IPS-20b (cell line): ENCODE data around the gene TFAM.
"Not testable (repeated sequence)": the region's sequence is repeated elsewhere in the genome, so short reads cannot be mapped to it uniquely, and the experiment has no call there.

Source experiments
- H3K27ac ChIP-seq: one replicate; pipeline ENCODE4 v1.5.1; 2013; ENCODE audit warnings: low read length
- H3K27me3 ChIP-seq: 2 replicates; pipeline ENCODE4 v1.6.1; 2013; ENCODE audit warnings: mild to moderate bottlenecking, low read length, inconsistent platforms; ENCODE audit not compliant: insufficient read depth
- H3K36me3 ChIP-seq: 2 replicates; pipeline ENCODE4 v1.6.1; 2013; ENCODE audit warnings: low read depth, mild to moderate bottlenecking, inconsistent platforms, low read length, moderate library complexity; ENCODE audit not compliant: insufficient read depth
- H3K4me1 ChIP-seq: 2 replicates; pipeline ENCODE4 v1.6.1; 2013; ENCODE audit warnings: mild to moderate bottlenecking, control low read depth, inconsistent platforms, low read length, moderate library complexity; ENCODE audit not compliant: insufficient read depth
- H3K4me3 ChIP-seq: 2 replicates; pipeline ENCODE4 v1.5.1; 2013; ENCODE audit warnings: mild to moderate bottlenecking, low read length, inconsistent platforms
- H3K9ac ChIP-seq: 2 replicates; pipeline ENCODE4 v1.6.1; 2013; ENCODE audit warnings: low read depth, mild to moderate bottlenecking, inconsistent platforms, low read length, moderate library complexity
- H3K9me3 ChIP-seq: 2 replicates; pipeline ENCODE4 v1.6.1; 2013; ENCODE audit warnings: mild to moderate bottlenecking, low read depth, low read length, inconsistent platforms; ENCODE audit not compliant: insufficient read depth

TFAM gene

DNA sequence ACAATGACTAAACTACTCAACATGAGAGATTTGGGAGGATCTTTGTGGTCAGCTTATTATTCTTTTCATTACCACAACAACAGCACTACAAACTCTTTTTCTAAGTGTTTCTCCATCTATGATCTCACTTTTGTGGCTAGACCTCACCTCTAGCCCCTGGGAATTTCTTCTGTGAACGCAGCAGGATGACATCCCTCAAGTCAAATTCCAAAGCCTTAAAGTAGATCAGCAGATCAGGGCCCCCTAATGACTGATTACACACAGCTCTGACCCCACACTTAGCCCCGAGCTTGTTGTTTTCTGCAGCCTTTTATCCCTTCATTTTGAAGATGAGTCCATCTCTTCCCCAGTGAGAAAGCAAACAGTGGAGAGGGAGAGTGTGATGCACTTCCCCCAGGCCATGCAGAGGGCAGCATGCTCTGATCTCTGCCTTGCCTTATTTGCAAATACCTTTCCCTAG, 27.3 kb downstream of the TFAM start:
- Histone ChIP-seq H3K36me3 (no peaks in the 10 kb centered on the region), H3K9me3 (no peaks in the 10 kb centered on the region), H3K9ac (no peak overlapping the region), H3K4me3 (no peak overlapping the region), H3K27me3 (no peaks in the 10 kb centered on the region), H3K27ac (no peak overlapping the region), H3K4me1 (0 out of 2 replicates have a peak, but pooled peaks cover 8% of the 10 kb centered on the region)

GRCh38 chr10:58414270-58415041, 29.2 kb downstream of the TFAM start:
- Histone ChIP-seq H3K27me3 (no peaks in the 10 kb centered on the region), H3K9me3 (no peaks in the 10 kb centered on the region), H3K4me1 (0 out of 2 replicates have a peak, but pooled peaks cover 8% of the 10 kb centered on the region), H3K27ac (no peak overlapping the region), H3K36me3 (no peaks in the 10 kb centered on the region), H3K4me3 (no peak overlapping the region), H3K9ac (no peak overlapping the region)

DNA sequence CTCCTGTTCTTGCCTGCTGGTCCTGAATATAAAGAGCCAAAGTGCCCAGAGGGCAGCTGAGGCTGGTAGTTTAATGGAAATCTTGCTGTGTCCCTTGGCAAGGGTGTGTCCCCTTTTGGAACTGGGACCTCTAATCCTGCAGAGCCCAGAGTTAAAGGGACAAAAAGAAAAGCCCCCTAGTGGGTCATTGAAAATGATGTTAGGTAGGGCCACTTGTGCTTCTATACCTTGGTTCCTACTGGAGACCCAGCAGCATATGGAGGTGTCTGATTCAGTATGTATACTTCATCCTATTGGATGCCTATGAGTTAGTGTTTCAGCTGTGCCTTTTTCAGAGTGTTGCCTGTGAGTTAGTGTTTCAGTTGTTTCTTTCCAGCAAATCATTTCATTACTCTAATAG, 30.5 kb downstream of the TFAM start:
- H3K4me1 ChIP-seq: 0 out of 2 replicates have a peak, but pooled peaks cover 8% of the 10 kb centered on the region
- no peaks in the 10 kb centered on the region for H3K27me3 ChIP-seq
- no peak overlapping the region for H3K27ac ChIP-seq

DNA sequence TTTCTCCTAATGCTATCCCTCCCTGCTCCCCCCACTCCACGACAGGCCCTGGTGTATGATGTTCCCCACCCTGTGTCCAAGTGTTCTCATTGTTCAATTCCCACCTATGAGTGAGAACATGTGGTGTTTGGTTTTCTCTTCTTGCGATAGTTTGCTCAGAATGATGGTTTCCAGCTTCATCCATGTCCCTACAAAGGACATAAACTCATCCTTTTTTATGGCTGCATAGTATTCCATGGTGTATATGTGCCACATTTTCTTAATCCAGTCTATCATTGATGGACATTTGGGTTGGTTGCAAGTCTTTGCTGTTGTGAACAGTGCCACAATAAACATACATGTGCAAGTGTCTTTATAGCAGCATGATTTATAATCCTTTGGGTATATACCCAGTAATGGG, 32.7 kb downstream of the TFAM start:
- H3K27ac ChIP-seq, H3K4me1 ChIP-seq, H3K9me3 ChIP-seq, H3K27me3 ChIP-seq, H3K9ac ChIP-seq, H3K4me3 ChIP-seq, H3K36me3 ChIP-seq: not testable (repeated sequence)

More for the DNA sequence above, 30.5 kb downstream of the TFAM start:
- Histone ChIP-seq H3K4me3 (no peak overlapping the region), H3K9me3 (no peaks in the 10 kb centered on the region), H3K36me3 (no peaks in the 10 kb centered on the region), H3K9ac (no peak overlapping the region)

DNA sequence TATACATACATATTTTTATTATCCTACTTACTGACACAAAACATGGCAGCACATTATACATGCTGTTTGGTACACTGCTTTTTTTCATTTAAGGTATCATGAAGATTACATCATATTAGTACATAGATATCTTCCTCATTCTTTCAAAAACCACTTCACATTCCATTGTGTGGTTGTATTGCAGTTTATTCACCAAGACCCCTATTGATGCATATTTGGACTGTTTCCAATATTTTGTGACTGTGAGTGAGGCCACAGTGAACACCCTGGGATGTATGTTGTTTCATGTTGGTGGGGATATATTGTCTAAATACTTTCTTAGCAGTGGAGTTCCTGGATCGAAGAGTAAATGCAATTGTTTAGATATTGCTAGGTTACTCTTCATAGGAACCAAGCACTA, 39.0 kb downstream of the TFAM start:
- Histone ChIP-seq H3K27ac (no peak overlapping the region), H3K9me3 (peaks cover 20% of the 10 kb centered on the region; the same call in 1 of the 2 replicates), H3K9ac (no peak overlapping the region), H3K27me3 (no peaks in the 10 kb centered on the region), H3K4me1 (no peaks in the 10 kb centered on the region), H3K36me3 (no peaks in the 10 kb centered on the region), H3K4me3 (no peak overlapping the region)

DNA sequence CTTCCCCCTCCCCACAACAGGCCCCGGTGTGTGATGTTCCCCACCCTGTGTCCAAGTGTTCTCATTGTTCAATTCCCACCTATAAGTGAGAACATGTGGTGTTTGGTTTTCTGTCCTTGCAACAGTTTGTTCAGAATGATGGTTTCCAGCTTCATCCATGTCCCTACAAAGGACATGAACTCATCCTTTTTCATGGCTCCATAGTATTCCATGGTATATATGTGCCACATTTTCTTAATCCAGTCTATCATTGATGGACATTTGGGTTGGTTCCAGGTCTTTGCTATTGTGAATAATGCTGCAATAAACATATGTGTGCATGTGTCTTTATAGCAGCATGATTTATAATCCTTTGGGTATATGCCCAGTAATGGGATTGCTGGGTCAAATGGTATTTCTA, 43.2 kb downstream of the TFAM start:
- not testable (repeated sequence) for H3K4me1 ChIP-seq, H3K4me3 ChIP-seq, H3K27ac ChIP-seq, H3K36me3 ChIP-seq, H3K9ac ChIP-seq, H3K27me3 ChIP-seq
- peaks cover 12% of the 10 kb centered on the region; the same call in 1 of the 2 replicates for H3K9me3 ChIP-seq

- H3K27ac ChIP-seq: no peak overlapping the region
Observed at GRCh38 chr10:58431903-58432302, 46.7 kb downstream of the TFAM start.

DNA sequence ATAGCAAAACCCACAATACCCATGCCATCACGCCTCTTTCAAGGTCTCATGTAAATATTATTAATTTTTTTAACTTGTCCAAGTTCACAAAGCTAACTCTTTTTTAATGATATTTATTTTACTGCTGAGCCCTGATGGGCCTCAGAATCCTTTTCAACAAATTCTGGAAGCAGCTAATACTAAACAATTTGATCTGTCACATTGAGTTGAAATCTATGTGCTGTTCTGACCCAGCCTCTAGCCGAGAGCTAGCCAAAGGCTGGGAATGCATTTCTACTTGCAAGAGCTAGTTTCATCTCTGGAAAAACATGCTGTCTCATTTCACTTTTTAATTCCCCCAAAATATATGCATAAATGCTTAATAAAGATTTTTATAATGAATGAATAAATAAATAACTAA, 47.9 kb downstream of the TFAM start:
- Histone ChIP-seq H3K4me3 (no peak overlapping the region), H3K27ac (no peak overlapping the region), H3K27me3 (no peaks in the 10 kb centered on the region), H3K4me1 (peaks cover 6% of the 10 kb centered on the region; the same call in 1 of the 2 replicates), H3K9me3 (no peaks in the 10 kb centered on the region), H3K9ac (no peak overlapping the region), H3K36me3 (no peaks in the 10 kb centered on the region)

More at GRCh38 chr10:58431903-58432302, 46.7 kb downstream of the TFAM start:
- Histone ChIP-seq H3K36me3 (no peaks in the 10 kb centered on the region), H3K4me1 (peaks cover 6% of the 10 kb centered on the region; the same call in 1 of the 2 replicates), H3K4me3 (no peak overlapping the region), H3K27me3 (no peaks in the 10 kb centered on the region), H3K9ac (no peak overlapping the region), H3K9me3 (no peaks in the 10 kb centered on the region)

DNA sequence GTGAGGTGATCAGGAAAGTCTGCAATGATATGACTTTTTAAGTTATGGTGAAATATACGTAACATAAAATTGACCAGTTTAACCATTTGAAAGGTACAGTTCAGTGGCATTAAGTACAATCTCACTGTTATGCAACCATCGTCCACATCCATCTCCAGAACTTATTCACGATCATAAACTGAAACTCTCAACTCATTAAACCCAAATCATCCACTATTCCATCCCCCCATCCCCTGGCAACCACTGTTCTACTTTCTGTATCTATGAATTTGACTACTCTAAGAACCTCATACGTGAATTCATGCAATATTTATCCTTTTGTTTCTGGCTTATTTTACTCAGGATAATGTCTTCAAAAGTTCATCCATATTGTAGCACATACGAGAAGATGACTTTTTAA, 48.4 kb downstream of the TFAM start:
- H3K4me1 ChIP-seq: peaks cover 6% of the 10 kb centered on the region; the same call in 1 of the 2 replicates
- no peak overlapping the region for H3K4me3 ChIP-seq
- H3K27ac ChIP-seq: no peak overlapping the region
- no peak overlapping the region for H3K9ac ChIP-seq
- no peaks in the 10 kb centered on the region for H3K36me3 ChIP-seq
- no peaks in the 10 kb centered on the region for H3K27me3 ChIP-seq
- no peaks in the 10 kb centered on the region for H3K9me3 ChIP-seq

- no peak overlapping the region for H3K27ac ChIP-seq
- no peak overlapping the region for H3K4me3 ChIP-seq
- H3K36me3 ChIP-seq: no peaks in the 10 kb centered on the region; the same call in 1 of the 2 replicates
- H3K9ac ChIP-seq: no peak overlapping the region
- H3K9me3 ChIP-seq: no peaks in the 10 kb centered on the region
- H3K4me1 ChIP-seq: peaks cover 6% of the 10 kb centered on the region; the same call in 1 of the 2 replicates
- no peaks in the 10 kb centered on the region for H3K27me3 ChIP-seq
Observed at GRCh38 chr10:58435297-58435985, 50.2 kb downstream of the TFAM start.

DNA sequence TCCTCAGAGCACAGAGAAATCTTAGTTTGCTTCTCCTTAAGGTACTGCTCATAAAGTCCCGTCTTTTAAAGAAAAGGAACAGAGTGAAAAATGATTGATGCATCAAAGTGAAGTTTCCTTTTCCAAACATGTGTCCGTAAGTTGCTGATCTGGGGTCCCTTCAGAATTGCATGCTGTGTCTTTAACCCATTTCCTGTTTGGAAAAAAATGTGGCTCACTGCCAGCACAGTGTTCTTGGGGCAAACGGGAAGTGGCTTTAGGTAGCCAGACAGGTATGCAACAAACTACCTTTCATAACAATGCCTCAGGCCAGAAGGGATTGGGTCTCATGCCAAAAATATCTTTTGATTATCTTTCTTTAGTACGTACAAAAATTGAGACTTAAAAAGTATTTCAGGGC, 50.9 kb downstream of the TFAM start:
- H3K4me3 ChIP-seq: no peak overlapping the region
- no peak overlapping the region for H3K9ac ChIP-seq
- peaks cover 6% of the 10 kb centered on the region; the same call in 1 of the 2 replicates for H3K4me1 ChIP-seq
- H3K36me3 ChIP-seq: no peaks in the 10 kb centered on the region; the same call in 1 of the 2 replicates
- H3K27me3 ChIP-seq: no peaks in the 10 kb centered on the region
- H3K9me3 ChIP-seq: no peaks in the 10 kb centered on the region
- no peak overlapping the region for H3K27ac ChIP-seq
